ENCODE results near the gene AOX1.

DNA sequence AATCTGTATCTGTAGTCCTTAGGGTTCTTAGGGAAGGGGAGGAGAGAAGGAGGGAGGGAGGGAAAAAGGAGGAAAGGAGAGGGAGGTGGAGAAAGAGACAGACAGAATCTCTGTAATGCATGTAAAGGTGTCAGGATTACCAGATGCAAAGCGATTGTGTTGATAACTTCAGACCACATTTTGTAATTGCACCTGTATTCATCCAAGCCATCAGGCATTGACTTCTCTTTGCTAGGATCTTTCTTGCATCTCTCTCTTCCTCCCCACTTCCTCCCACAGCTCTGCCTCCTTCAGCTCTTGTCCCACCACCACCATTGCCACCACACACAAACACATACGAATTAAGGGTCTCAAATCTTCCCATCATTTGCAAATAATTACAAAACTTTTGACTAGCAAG lies 91.4 kb downstream of the AOX1 start:
- TF ChIP-seq, protein P1, sequence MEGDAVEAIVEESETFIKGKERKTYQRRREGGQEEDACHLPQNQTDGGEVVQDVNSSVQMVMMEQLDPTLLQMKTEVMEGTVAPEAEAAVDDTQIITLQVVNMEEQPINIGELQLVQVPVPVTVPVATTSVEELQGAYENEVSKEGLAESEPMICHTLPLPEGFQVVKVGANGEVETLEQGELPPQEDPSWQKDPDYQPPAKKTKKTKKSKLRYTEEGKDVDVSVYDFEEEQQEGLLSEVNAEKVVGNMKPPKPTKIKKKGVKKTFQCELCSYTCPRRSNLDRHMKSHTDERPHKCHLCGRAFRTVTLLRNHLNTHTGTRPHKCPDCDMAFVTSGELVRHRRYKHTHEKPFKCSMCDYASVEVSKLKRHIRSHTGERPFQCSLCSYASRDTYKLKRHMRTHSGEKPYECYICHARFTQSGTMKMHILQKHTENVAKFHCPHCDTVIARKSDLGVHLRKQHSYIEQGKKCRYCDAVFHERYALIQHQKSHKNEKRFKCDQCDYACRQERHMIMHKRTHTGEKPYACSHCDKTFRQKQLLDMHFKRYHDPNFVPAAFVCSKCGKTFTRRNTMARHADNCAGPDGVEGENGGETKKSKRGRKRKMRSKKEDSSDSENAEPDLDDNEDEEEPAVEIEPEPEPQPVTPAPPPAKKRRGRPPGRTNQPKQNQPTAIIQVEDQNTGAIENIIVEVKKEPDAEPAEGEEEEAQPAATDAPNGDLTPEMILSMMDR (IDR thresholded peaks at IDR 0.05 in 4 of 5, conservative IDR thresholded peaks at IDR 0.05 in 1 of 5) = no peak
- no peak for TF ChIP-seq POLR2A (IDR thresholded peaks at IDR 0.05)

All from gastrocnemius medialis (tissue), 4 donors.